GM15510 (cell line): ENCODE measurements around the gene CUL7.

Source experiments
- POLR2A ChIP-seq: IDR thresholded peaks from 3 replicates; pipeline ENCODE4 v1.6.1; 2011; ENCODE audit warnings: borderline replicate concordance; ENCODE audit not compliant: insufficient read length; ENCODE audit errors: extremely low read depth

CUL7 gene

DNA sequence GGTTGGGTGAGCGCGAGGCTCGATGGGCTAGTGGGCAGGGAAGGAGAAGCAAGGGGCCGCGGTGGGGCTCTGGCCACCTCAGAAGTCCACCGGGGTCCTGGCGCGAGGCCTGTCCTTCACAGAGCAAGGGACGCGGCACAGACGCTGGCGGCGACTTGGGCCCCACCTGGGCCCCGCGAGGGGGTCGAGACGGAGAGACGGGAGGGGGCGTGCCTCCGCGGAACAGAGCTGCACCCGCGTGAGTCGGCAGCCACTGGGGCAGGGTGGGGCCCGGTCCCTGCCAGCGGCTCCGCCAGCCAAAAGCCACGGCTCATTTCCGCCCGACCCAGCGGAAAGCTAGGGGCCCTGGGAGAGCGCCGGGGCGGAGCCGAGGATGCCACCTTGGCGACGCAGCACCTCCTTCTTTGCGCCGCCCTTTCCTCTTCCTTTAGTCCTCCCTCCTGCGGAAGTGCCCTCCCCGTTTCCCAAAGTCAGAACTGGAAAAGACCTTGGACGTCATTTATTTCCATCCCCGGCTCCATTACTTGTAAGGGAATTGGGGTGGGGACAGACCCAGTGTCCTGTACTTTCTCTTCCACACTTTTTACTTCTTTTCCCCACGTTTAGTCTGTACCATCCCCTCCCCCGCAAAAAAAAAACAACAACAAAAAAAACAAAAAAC, at the start of gene CUL7:
CUL7 (minus strand) TSS at position 307 of the 661 bp plus-strand sequence. CDS start 1,063 bp downstream, outside the sequence.
- TF ChIP-seq POLR2A = peak; percentile 92

DNA sequence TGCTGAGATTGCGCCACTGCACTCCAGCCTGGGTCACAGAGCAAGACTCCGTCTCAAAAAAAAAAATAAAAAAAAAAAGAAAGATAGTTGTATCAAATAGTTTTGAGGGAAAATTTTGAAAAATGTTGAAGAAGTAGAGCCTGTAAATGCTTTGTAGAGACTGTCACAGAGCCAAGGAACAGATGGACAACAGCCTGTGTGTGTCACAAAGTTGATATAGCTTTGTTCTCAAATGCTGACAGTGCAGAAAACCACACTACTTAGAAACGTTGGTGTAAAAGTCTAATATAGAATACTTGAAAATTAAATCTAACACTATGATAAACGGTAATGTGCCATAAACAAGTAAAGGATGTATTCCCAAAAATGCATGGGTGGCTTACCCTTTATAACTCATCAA, 47.8 kb upstream of the CUL7 start:
- TF ChIP-seq POLR2A = no peak

DNA sequence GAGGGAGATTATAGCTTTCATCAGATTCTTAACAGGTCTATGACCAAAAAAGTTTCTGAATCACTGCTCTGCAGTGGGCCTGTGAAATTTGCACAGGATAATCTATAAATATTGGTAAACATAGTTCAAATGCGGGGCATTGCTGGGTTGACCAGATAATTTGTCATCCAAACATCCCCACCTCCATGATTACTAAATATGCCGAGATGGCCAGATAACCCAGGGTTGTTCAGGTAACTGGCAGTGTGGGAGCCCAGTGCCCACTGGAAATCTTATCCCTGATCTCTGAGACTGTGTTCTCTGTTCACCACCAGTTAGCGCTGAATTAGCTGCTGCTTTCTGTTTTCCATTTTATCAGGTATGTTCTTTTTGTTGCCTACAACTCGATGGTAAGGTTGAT, 43.9 kb upstream of the CUL7 start:
- TF ChIP-seq POLR2A = no peak

DNA sequence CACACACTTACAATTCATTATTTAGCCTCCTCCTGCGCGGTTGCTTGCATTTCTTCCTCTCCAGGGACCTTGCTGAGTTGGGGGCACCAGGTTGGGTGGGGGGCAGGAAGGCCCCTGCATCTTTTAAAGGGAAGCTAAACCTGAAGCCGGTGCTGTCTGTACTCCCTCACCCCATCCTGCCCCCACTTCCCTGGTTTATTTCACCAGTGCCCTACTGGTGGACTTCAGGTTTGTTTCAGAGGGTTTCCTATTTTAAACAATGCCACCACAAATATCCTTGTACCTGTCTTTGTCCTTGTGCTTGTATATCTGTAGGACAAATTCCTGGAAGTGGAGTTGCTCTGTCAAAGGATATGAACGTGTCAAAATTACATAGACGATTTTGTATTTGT, 43.4 kb upstream of the CUL7 start:
- TF ChIP-seq POLR2A = no peak

DNA sequence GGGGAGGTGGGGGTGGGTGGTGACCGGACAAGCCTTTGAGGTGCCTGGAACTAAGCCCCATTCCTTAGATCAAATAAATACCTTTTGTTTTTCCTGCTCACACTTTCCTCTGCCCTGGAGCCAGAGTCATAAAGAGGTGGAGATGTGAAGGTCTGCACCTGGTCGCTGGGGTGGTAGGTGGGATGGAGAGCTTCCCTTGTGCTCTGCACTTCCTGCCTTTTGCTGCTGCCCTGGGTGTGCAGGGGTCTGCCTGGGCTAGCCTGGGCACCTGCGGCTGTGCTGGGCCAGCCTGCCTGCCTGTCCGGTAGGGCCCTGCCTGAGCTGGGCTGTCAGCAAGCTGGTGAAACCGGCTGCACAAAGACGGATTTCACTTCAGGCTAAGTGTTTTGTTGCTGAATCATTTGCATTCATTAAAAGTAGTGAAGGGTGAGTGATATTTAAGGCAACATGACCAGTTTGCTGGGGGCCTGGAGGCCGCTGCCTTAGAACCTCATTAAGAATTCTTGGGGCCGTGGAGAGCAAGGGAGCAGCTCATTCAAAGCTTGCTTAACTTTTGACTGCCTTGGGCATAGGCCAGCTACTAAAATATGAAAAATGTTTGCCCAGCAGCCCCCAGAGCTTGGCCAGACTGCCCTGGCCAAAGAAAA, 42.9 kb upstream of the CUL7 start:
- TF ChIP-seq POLR2A = no peak

DNA sequence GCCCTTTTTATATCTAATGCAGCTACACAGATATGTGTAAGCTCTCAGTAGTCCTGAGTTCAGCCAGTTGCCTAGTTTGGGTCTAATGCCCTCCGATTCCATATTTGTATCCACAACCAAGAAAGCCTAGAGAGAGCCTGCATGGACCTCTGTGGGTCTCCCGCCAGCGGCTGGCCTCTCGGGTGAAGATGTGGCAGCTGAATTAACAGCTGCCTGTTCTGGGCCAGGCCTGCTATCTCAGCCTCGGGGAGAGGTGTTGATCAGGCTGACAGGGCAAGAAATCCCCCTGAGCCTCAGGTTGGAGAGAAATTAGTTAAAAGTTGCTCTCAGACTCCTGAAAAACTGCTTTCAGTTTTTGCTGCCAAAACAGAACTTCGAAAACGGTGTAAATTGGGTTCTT, 42.3 kb upstream of the CUL7 start:
- no peak for TF ChIP-seq POLR2A

DNA sequence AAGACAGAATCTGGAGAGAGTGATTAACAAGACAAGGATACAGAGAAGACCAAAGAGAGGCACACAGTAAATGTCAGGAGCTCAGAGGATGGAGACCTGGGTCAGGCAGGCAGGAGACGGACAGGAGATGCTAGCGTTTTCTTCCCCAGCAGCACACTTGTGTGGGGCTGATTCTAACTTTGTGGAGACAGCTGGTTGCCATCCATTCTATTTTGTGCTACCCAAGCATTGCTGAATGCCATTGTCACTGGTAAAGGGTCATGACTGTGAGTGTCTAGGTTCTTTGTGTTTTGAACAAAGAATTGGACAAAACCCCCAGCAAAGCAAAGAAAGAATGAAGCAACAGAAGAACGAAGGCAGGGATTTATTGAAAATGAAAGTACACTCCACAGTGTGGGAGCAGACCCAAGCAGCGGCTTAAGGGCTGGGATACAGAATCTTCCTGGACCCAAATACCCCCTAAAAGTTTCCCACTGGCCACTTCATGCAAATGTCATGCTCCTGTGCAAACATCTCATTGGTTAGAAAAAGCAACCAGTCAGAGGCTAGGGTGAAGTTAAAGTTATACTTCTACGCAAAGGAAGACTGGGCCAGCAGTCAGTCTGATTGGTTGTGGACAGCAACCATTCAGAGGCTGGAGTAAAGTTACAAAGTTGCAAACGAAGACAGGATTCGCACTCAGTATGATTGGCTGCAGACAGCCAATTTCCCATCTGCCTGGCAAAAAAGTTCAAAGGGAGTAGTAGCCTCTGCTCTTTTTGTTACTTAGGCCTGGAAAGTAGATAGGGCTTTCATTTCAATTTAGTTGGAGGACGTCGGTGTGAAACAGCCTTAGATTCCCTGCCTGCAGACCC, 40.0 kb upstream of the CUL7 start:
- no peak for TF ChIP-seq POLR2A

DNA sequence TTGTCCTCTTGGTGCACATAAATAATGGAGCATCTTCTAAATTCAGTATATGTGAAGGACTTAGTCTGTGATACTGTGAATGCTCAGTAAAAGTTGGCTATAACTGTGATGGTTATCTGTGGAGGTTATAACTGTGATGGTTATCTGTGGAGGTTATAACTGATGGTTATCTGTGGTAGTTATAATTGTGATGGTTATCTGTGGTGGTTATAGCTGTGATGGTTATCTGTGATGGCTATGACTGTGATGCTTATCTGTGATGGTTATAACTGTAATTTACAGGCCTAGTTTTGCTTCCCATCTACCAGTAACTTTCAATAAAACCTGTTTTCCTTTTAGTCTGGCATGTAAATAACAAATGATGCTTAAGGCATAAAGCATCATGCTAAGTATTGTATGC, 39.0 kb upstream of the CUL7 start:
- TF ChIP-seq POLR2A = no peak

DNA sequence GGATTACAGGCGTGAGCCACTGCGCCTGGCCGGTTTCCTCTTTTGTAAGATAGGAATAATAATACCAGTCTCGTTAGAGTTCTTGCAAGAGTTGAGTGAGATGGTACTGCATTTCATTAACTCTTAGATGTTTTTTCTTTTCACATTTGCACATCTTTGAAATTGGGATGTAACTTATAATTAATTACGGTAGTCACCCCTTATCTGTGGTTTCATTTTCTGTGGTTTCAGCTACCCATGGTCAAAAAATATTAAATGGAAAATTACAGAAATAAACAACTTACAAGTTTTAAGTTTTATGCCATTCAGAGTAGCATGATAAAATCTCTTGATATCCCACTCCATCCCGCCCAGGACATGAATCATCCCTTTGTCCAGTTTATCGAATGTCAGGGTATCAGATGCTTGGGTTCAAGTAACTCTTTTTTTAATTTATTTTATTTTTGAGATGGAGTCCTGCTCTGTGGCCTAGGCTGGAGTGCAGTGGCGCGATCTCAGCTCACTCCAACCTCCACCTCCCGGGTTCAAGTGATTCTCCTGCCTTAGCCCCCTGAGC, 37.9 kb upstream of the CUL7 start:
- no peak for TF ChIP-seq POLR2A

DNA sequence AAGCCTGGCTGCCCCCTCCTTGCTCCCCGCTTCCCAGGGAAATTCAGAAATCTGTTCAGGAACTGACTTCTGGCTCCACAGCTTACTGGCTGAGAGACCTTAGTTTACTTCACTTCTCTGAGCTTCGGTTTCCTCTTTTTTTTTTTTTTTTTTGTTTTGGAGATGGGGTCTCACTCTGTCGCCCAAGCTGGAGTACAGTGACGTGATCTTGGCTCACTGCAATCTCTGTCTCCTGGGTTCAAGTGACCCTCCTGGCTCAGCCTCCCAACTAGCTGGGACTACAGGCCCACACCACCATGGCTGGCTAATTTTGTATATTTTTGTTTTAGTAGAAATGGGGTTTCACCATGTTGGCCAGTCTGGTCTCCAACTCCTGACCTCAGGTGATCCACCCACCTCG, 37.4 kb upstream of the CUL7 start:
- TF ChIP-seq POLR2A = no peak

DNA sequence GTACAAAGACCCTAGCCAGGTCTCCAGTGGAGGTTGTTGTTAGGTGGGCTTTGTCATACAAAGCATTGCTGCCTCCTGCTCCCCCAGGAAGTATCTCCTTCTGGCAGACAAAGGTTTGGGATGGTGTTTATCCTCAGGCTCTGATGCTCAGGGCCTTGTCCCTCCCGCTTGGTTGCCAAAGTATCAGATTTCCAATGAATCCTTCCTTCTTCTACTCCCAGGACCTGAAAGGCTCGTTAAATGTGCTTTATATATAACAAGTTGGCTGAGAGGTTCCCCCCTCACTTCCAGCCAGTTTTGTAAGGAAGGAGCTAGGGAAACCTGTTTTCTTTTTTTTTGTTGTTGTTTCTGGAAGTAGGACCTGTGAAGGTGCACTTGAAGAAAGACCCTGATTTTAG, 36.9 kb upstream of the CUL7 start:
- TF ChIP-seq POLR2A = no peak

DNA sequence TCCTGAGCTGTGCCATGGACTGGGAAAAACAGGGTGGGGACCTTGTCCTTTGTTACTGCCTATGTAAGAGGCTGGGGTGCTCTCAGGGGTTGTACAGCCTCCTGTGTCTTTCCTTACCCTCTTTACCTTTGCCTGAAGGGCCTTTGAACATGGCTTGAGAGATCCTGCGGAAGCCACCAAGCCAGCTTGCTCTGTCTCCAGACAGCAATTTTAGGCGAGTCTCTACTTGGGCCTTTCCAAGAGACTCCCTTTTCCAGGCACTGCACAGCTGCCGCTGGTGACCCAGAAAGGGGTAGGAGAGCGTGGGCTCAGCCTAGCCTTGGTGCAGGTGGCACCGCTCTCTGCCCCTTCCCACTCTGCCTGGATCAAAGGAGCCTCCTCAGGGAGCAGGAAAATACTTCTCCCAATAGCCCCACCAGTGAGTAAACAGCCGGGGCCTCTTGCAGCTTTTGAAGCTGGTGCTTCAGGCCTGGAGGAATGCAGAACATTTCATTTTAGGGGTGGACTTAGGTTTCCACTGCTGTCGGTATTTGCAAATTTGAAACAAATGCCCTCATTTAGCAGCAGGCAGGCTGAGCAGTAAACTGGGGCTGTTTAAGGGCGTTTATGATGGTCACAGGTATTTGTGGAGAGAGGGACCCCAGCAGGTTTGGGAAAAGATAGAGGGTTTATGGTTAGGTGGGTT, 36.4 kb upstream of the CUL7 start:
- no peak for TF ChIP-seq POLR2A

DNA sequence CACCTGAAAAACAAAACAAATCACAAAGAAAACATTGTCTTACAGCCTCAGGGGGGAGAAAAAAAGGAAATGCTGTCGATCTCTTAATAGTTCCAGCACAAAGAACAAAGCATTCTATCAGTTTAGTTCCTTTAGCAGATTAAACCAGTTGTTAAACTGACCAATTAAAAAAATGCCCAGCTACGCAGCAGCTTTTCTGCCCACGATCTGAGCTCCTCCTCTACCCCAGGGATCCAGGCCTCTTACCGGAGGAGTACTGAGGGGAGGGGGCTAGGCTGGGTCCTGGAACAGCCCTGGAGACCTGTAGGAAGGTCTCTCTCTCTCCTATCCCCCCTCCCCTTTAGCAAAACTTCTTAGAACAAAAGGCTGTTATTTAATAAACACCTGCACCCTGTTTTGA, 35.8 kb upstream of the CUL7 start:
- TF ChIP-seq POLR2A = no peak

DNA sequence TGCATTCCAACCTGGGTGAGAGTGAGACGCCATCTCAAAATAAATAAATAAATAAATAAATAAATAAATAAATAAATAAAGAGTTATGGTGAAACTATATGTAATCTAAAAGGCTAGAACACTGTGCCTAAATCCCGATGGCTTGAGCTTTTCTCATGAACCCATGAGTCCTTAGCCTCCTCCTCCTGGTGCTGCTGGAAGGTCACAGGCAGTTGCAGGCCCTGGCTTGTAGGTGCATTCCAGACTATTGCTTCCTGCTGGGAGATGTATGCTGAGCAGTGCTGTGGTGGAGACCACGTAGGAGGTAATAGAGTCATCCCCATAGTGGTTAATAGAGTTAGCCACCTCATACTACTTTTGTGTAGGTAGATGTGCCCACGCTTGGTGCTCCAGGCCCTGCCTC, 35.0 kb upstream of the CUL7 start:
- no peak for TF ChIP-seq POLR2A

DNA sequence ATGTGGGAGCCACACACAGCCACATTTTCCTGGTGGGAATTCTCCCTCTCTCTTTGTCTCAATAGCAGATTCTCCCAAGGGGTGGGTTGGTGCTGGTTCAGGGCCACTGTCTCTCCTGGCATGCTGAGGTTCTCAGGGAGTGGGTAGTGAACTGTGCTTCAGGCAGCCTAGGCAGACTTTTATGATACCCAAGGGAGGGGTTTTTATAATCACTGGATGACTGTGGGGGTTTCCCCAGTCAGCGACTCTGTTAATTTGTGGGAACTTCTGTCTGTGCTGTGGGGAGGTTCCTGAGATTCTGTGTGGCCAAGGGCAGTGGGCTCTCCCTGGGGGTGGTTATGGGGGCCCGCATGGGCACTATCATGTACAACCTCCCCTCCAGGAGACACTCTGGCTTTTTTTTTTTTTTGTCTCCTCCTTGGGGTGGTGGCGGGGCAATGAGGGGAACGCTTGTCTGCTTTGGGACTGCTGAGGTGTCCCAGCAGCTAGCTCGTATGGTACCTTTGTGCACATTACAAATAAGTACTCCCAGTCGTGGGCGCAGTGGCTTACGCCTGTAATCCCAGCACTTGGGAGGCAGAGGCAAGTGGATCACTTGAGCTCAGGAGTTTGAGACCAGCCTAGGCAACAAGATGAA, 32.5 kb upstream of the CUL7 start:
- TF ChIP-seq POLR2A = no peak
